ENCODE data around the gene GAD2.

The GAD2 gene

DNA sequence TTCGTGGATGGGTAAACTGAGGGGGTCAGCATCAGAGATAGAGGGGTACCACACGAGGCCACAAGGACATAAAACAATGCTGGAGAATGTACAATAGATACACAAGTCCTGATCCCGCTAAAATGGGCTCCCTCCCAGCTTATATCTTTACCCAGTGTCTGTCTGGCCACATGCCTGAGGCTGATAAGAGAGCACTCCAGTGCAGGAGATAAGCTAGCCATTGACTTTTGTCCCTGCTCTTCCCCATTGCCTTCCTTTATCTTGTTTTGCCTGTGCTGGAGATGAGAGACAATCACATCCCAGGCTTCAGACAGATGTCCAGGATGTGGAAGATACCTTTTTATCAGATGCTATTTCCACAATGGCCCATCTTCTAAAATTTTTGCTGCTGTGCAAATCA lies 6.0 kb downstream of the GAD2 start:
- no peak for DNase-seq (ENCODE audit: low read depth)

DNA sequence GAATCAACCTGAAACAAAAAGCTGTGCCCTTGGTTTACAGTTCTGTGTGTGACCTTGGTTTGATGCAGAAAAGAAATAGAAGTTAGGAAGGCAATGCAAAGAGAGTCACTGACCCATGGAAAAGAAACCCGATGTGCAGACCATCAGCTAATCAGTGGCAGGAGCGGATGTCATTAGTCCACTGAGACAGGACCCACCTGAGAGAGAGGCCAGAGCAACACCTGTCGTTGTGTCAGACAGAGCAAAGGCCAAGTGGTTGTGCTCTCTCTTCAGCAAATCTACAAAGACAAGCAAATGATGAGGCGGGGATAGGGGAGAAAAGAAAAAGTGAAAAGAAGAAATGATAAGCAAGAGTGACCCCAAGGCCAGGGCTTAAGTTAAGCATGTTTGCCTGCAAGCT lies 8.7 kb downstream of the GAD2 start:
- DNase-seq (ENCODE audit: low read depth) = no peak

DNA sequence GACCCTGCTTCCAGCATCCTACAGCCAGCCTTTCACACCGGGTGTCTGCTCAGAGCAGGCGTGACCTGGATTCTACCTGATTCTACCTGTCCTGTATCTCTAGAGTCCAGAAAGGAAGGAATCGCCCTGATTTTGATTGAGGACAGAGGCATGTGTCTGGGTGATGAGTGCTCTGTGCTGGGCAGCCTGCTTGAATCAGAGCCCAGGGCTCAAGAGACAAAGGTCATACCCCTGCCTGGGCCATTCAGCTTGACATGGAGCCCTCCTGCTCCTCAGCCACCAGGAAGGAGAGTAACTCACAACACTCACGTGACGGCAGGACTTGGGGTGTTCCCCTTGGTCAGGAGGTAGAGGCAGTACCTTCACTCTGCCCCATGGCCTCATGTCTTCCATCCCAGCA lies 11.2 kb downstream of the GAD2 start:
- no peak for DNase-seq (ENCODE audit: low read depth)

DNA sequence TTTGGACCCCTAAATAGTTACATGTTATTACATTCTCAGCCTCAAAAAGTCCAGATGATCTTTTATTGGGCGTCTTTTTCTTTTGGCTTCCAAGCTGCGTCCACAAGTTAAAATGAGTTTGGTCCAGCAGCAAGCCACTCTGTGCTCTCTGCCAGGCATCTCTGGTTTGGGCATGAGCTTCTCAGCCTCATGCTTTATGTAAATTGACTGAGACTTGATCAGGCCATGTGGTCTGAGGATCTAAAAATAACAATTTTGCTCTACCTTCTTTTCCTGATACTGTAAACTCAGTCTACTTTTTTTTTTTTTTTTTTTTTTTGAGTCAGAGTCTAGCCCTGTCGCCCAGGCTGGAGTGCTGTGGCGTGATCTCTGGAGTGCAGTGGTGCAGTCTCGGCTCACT lies 15.6 kb downstream of the GAD2 start:
- DNase-seq (ENCODE audit: low read depth) = no peak

DNA sequence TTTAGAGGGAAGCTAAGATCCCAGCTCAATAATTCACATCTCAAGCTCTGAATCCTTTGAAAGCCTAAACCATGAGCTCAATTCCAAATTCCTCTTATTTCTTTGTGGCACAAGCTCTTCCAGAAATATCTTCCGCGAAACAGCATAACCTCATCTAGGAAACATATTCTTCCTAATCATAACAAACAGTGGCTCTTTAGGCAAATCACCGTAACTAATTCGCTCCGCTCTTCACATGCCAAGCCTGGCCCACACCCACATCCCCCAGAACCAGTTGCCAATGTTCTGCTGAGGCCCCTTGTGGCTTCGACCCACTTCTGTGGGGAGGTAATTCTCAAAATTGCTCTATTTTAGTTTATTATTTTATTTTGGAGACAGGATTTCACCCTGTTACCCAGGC lies 19.2 kb downstream of the GAD2 start:
- DNase-seq (ENCODE audit: low read depth) = no peak

DNA sequence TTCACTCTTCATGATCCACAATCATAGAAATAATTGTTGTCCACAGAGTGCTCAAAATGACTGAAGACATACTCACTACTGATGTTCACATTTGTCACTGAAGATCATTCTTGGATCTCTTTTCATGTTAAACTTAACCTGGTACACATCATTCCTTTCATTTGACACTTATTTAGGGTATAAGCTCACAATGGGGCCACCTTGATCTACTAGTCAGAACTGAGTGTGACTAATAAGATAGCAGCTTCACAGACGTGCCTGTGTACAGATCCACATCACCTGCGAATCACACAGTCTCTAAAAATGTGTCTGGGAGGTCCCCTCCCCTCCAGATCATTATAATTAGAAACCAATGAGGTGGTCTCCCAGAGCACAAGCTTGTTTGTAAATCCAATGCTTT lies 21.8 kb downstream of the GAD2 start:
- no peak for DNase-seq (ENCODE audit: low read depth)

DNA sequence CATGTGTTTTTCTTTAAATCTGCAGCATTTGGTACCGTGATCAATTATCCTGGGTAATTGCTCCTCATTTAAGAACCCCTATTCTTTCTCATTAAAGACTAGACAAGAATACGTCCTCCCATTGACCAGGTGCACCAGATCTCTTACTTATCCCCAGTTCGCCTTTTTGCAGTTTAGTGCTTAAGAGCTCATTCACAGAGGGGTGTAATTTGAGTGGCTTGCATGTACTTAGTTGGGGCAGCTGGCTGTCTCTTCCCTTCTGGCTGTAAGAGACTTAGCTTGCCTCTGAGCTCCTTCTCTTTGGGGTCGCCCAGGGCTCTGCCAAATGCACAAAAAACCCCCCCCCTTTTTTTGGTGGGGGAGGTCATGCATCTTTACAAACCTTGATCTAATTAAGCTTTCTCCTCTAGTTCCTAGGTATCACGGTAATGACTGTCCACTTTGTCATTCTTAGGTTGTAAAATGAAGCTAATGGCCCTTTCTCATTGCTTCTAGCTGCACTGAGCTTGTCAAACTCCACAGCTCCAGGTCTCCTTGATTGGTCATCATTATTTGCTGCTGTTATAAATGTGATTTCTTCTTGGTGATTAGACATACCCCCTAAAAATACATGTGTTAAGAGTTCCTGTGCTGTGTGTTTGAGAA lies 26.3 kb downstream of the GAD2 start:
- no peak for DNase-seq (ENCODE audit: low read depth)

DNA sequence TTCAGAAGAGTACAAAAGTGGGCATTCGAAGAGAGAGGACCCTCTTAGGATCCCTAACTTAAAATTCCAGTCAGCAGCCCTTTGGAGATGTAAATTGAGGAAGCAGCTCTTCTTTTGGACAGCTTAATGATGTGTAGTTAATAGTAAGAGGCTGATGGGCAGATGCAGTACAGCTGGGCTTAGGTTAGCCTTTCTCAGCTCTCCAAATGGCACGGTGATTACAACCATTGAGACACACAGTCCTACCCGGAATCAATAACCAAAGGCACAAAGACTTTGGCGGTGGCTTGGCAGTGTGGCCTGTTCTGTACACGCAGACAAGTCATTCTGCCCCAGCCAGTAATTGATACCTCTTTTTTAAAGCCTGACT lies 26.8 kb downstream of the GAD2 start:
- DNase-seq (ENCODE audit: low read depth) = no peak

DNA sequence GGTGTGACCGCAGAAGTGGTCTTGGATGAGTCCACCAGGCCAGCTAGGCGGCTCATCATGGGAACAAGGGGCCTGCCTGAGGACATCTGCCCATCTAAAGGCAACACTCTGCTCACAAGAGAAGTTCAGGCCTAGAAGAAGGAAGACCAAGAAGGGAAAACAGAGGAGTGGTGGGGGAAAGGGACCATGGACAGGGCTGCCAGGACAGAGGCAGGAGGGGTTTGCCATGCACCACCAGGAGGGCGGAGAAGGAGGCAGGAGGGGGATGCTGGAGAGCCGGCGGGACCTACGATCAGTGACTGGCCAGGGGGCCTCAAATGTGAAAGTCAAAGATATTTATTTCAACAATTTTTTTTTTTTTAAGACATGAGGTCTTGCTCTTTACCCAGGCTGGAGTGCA lies 33.1 kb downstream of the GAD2 start:
- no peak for DNase-seq (ENCODE audit: low read depth)

DNA sequence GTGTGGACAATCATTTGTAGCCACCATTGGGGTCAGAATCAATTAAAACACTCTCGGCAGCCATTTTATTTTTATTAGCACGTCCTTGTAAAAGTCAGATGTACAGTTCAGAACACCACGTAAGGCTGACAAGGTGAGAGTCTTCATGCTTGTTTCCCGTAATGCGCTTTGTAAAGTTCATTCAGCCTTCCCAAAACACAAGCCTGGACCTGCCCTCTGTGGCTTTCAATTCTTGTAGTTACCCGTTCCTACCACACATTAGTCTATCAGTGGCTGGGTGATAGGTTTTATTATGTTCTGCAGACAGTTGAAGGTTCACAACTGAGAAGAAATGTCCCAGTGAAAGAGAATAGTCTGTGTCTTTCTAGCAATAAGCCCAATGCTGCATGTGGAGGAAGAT lies 35.4 kb downstream of the GAD2 start:
- no peak for DNase-seq (ENCODE audit: low read depth)

DNA sequence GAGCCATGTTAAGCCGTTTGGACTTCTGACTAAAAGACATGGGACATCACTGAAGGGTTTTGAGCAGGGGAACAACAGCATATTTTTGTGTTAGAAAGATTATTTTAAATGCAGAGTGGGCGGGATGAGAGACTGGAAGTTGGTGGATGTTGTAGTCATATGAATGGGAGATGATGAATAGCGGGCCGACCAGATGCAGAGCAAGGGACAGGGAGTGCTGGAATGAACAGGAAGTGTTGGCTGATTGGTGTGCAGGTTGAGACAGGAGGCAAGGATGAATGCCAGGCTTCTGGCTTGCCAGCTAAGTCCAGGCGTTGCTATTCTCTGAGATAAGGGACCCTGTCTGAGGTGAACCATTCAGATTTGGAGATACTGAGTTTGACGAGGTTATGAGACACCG lies 38.0 kb downstream of the GAD2 start:
- DNase-seq (ENCODE audit: low read depth) = no peak

DNA sequence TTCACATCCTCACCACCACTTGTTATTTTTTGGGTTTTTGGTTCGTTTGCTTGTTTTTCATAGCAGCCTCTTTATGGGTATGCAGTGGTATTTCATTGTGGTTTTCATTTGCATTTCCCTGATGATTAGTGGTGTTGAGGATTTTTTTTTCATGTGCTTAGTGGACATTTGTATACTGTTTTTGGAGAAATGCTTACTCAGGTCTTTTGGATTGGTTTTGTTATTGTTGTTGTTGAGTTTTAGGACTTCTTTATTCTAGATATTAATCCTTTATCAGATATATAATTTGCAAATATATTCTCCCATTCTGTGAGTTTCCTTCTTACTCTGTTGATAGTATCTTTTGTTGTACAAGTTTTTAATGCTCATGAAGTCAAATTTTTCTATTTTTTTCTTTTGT lies 42.8 kb downstream of the GAD2 start:
- no peak for DNase-seq (ENCODE audit: low read depth)

DNA sequence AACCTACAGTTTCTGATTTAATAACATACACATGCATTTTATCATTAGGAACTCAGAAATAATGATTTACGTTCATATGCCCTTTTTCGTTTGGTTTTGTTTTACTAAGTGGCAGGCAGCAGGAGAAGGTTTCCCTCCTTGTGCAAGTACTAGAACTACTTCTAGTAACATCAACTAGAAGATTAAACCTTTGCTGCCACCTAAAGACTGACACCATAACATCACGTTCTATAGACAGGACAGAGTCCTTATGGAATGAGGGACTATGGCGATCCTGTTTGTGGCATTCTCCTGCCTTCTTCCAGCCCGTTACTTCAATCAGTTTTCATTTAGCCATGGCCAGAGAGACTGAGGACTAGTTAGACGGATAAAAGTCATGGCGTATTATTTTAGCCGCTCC lies 53.2 kb downstream of the GAD2 start:
- DNase-seq (ENCODE audit: low read depth) = no peak

DNA sequence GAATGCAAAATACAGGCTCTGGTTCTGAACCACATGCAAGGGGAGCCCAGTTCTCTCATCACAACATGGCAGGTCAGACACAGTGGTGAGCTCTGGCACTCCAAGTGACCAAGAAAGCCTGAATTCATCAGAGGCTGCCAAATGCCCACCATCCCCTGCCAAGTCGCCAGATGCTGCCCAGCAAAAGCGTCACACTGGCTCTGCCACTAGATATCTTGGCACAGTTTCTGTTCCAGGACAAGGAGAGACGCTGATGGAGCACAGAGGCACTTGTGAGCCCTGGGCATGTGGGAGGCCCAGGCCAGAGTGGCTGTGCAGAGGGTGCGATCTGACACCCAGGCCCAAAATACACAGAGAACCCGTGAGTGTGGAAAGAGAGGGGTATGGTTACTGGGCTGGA lies 57.8 kb downstream of the GAD2 start:
- no peak for DNase-seq (ENCODE audit: low read depth)

DNA sequence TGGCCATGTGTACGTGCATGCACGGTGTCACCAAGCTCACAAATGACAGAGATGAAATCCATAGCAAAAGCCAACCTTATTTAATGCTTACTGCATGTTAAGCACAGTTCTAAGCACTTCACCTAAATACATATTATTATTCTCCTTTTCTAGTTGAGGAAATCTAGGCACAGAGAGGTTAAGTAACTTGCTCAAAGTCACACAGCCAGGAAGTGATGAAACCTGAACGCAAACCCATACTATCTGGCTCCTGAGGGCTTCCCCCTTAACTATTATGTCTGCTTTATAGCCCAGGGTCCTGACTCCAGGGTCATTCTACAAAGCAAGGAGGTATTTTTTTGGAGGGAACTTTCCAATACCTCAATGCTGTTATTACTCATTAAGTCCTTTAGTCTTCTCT lies 61.7 kb downstream of the GAD2 start:
- DNase-seq (ENCODE audit: low read depth) = no peak

DNA sequence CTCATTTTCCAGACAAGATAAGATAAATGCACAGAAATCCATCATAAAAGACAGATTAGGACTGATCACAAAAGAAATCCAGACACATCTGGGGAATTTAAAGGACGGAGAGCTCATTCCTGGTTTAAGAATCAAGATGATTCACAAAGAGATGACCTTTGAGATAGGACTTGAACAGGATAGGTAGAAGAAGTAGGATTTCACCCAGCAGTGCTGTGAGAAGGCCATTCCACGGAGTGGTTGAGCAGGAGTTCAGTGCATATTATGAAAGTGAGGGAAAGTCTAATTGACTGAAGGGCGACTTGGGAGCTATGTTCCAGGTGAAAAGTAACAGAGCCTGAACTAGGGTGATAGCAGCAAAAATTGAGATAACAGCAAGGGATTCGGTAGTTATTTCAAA lies 73.7 kb downstream of the GAD2 start:
- DNase-seq (ENCODE audit: low read depth) = no peak

DNA sequence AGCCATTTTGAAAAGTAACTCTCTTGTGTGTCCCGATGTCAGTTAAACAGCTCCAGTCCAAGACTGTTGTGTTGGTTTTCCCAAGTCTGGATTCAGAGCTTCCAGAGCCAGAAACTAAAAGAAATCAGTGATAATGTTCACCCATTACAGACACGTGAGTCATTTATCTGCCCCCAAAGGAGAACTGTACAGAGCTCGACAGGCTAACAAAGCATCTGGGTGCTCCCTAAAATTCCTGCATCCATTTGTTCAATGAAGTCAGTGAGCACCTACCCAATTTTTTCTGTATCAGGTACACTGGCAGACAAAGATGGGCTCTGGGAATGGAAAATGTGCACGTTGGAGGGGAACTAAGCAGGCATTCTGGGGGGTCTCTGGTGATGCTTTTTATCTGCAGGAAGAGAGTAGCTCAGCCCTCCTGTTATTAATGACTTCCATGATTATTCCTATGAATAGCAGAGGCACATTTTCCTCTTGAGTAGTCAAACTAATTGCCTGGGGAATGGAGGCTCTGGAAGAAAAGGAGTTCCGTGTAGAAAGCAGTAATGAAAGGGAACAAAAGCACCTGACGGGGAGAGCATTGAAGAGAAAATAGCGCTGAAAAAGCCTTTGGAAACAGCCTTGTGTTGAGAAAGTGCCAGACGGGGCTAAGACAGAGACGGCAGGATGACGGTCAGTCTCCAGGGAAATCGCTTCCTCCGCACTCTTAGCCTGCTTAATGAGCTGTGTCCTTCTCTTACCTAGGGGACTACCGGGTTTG lies 75.3 kb downstream of the GAD2 start:
- DNase-seq (ENCODE audit: low read depth) = no peak

DNA sequence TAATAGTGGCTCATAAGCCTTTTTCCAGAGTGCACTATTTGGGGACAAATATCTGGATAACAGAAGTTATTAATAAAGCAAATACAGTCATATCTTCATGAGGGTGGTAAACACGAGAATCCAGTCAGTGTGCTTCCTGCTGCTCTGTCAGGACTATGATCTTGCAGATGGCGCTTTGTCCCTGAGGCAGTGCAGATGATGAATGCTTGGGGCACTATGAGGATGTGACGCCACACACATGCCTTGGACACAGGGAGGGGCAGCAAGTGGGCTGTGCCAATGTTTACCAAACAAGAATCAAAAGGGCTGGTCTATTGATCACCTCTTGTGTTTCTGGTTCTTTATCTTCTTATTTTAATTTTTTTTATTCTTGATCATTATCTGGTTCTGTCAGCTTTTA lies 79.8 kb downstream of the GAD2 start:
- no peak for DNase-seq (ENCODE audit: low read depth)

DNA sequence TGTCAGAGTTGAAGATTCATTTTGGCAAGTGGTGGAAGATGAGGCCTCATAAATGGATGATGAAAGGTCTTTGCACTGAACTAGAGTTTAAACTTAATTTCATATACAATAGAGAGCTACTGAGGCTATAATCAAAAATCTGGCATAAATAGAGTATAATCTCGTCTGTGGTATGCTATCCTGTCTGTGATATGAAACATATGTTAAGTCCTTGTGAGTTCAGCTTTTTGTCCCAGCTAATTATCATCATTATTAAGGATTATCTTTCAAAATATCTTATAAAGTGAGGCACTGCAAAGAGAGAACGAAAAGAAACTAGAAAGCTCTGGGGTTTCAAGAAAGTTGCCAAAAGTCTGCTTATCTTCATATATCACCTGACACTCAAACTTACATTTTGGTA lies 83.4 kb downstream of the GAD2 start:
- no peak for DNase-seq (ENCODE audit: low read depth)

DNA sequence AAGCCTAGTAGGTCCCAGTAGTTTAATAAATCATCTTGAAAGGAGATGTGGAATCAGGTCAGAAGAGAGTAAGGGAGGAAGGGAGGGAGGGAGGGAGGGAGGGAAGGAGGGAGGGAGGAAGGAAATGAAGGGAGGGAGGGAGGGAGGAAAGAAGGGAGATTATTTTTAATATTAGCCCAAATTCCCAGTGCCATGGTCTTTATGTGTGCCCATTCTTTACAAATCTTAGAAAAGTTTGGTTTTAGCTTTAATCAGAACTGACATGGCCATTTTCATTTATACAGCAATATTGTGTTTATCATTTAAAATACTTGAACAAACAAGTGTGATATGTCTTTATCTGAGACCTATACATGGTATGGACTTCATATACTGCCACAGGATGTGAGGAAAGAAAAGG lies 86.8 kb downstream of the GAD2 start:
- DNase-seq (ENCODE audit: low read depth) = no peak

DNA sequence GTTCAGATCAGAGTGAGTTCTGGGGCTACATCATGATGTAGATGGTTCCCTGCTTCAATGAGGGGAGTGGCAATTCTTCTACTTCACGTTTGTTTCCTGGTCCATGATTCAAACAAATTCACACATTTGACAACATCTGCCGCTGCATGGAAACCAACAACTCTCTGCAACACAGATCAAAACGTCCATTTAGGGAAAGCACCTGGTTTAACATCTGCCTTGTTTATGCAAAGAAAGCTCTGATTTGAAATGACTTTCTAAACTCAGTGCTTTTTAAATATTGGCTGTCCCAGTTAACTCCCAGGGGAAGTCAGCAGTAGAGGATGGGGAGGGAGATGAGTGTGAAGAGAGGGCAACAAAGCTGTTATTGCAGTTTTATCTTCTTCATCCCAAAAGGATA lies 93.8 kb downstream of the GAD2 start:
- no peak for DNase-seq (ENCODE audit: low read depth)

DNA sequence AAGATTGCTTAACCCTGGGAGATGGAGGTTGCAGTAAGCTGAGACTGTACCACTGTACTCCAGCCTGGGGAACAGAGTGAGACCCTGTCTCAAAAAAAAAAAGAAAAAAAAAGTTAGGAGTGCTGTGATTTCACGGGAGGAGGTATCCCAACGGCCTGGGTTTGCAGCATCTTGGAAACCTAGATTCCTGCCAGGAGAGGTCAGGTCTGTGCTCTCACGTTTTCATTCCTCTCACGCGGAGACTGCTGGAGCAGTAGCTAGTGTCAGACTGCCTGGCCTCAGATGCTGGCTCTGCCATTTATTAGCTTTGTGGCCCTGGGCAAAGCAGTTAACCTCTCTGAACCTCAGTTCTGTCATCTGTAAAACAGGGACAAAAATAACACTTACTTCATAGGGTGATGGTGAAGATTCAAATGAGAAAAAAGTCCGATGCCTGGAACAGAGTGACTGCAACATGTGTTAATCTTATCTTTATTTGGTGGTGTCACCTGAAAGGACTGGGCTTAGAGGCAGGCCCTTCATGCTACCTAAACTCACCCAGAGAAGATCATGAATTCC lies 94.9 kb downstream of the GAD2 start:
- DNase-seq (ENCODE audit: low read depth) = no peak

DNA sequence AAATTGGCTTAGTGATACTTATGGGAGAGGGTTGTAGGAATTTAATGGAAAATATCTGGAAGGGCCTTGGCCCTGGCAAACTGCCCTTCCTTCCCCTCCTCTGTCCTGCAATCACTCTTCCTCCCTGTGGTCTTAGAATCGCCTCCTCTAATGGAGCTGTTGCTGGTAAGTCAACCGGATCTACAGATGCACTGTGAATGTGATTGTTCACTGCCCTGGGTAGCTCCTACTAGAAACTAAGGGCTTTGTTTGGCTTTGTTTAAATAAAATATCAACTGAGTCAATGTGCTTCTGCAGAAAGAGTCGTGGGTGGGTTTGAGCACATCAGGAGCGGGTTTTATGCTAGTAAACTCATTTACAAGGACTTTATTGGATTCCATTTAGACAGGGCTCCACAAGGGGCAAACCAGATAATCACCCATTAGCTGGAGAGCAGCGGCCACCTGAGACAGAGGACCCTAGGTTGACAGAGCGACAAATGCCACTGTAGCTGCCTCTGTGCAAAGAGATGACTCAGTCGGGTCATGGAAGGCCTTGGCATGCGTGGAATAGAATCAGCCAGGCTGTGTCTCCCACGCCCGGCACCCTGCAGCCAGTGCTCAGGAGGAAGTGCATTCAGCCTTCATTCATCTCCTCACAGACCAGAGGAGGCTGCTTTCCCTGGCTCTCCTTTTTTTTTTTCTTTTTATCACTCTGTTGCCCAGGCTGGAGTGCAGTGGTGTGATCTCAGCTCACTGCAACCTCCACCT lies 97.9 kb downstream of the GAD2 start:
- DNase-seq (ENCODE audit: low read depth) = no peak

Data from activated T-cell treated with anti-CD3 and anti-CD28 coated beads for 48 hours (primary cell).